BJ (cell line): ENCODE measurements around the gene AXIN2. TPM values are rescaled to one million over a fixed set of nuclear protein-coding genes. Genes with fewer than 3 reads are reported as not detected.

Experiments used
- CTCF ChIA-PET: fragments of 350-600 bp; formaldehyde crosslinking; extraction: SDS; loops from one replicate; lab custom pipeline; 2021; ENCODE audit warnings: antibody characterized with exemption, inconsistent platforms; lab: Yijun Ruan, JAX
- POLR2A ChIA-PET: fragments of 300-600 bp; sonication (Branson Sonifier 250); formaldehyde crosslinking; extraction: SDS; loops from one replicate; lab custom pipeline; 2021; ENCODE audit warnings: antibody characterized with exemption; lab: Charles Lee
- DNase-seq: peaks from one replicate; pipeline ENCODE4 v3.0.0-alpha.2; 2011; ENCODE audit warnings: low read depth
- H3K27me3 ChIP-seq: 2 replicates; pipeline ENCODE4 v1.6.0; 2011; ENCODE audit warnings: low read length; ENCODE audit not compliant: control insufficient read depth, insufficient read depth
- H3K36me3 ChIP-seq: 2 replicates; pipeline ENCODE4 v1.5.1; 2011; ENCODE audit warnings: low read length; ENCODE audit not compliant: control insufficient read depth, insufficient read depth
- H3K4me3 ChIP-seq: 2 replicates; pipeline ENCODE4 v1.5.1; 2011; ENCODE audit warnings: low read depth, mild to moderate bottlenecking, control low read depth, low read length
- CTCF ChIP-seq: IDR thresholded peaks from 2 replicates; pipeline ENCODE4 v1.5.1; 2011; ENCODE audit warnings: low read depth, mild to moderate bottlenecking, control low read depth, inconsistent platforms, low read length, moderate library complexity; ENCODE audit not compliant: insufficient read depth
- polyA plus RNA-seq: library from polyadenylated mRNA; depleted of rRNA; stranded (reverse); fragments of >200 nt; gene quantifications from 2 replicates; pipeline ENCODE4 v1.2.3, GENCODE V29; 2011

AXIN2 gene
- polyA plus RNA-seq, 1 experiment, result 1.3 TPM

GRCh38 chr17:65533056-65533745, 28.2 kb downstream of the AXIN2 start:
- no peak for TF ChIP-seq CTCF
- Histone ChIP-seq H3K4me3 (no peak overlapping the region), H3K27me3 (no peaks in the 10 kb centered on the region), H3K36me3 (peaks cover 4% of the 10 kb centered on the region)
- DNase-seq, result no peak
- POLR2A ChIA-PET, result no interaction called here
- CTCF ChIA-PET, result interaction anchor here (1.4 kb wide), 1 partner anchor 22 kb away, joined by 3 read pairs; no protein-coding TSS in a partner anchor

DNA sequence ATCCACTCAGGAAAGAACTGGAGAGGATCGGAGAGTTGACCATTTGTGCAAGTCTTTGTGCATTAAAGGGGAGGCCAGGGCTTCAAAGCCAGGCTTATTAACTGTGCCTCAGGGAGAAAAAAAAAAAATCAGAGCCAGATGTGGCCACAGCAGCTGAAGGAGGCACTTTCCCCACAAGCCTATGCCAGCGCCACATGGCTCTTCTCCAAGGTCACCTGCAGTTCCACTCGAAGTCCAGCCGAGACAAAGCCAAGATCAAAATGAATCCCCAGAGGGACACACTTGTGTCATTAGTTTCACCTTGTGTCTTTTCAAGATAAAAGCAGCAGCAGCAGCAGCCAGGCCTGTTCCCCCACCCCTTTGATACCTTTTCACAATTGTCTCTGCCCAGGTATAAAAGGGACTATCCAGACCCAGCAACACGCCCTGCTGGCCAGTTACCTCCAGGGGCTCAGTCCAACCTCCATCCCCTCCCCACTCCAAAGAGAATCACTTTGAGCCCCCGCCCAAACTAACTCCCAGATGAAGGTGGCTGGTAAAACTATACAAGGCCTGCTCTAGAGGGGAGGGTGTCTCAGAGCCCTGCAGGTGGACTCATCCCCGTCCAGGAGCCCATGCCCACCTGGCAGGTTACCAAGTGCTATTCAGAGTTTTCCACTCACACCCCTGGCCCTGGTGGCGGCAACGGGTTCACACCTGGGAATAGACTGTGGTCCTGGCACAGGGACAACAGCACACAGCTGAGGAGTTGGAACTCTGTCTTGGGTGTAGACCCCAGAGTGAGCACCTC, 29.2 kb downstream of the AXIN2 start:
- POLR2A ChIA-PET, result no interaction called here
- CTCF ChIA-PET, result interaction anchor here (0.7 to 1.4 kb wide), 4 partner anchors 11 to 252 kb away, joined by 3 to 4 read pairs (median 3); no protein-coding TSS in a partner anchor

DNA sequence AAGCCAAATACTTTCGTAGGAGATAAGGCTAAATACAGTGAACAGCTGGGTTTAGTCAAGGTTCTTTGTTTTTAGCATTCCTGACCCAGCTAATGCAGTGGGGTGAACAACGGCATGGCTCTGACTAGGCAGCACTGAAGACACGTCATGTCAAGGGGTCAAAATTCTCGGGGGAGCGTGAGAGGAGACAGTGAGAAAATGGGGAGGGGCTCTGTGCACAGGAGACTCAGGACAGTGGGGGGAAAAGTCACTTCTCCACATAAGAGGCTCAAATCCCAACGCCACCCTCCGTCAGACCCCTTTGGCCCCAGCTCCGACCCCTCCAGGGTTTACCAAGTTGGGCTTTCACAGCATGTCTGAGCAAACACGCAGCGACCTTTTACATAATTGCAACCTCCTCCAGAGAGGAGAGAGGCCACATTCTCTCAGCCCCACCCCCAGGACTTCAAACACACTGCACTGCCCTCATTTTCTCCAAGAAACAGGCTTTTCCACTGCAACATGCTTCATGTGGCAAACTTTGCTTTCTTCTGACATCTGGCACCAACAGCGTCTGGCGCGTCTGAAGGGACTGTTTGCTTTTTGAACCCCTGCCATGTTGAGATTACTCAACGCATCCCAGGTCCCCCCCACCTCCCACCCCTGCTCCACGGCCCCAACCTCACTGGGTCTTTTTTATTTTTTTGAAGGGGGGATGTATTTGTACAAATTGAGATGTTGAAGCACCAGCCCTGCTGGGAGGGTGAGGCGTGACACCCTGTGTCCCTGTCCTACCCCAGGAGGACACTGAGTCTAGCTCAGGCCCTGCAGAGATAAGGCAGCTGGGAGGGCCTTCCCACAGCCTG, 30.0 kb downstream of the AXIN2 start:
- no peak for DNase-seq
- Histone ChIP-seq H3K36me3 (peaks cover 1% of the 10 kb centered on the region; the same call in 1 of the 2 replicates), H3K4me3 (no peak overlapping the region), H3K27me3 (no peaks in the 10 kb centered on the region)
- POLR2A ChIA-PET, result no interaction called here
- peak; percentile 46 for TF ChIP-seq CTCF
- CTCF ChIA-PET, result interaction anchor here (0.7 to 1.1 kb wide), 4 partner anchors 12 to 304 kb away, joined by 3 to 4 read pairs (median 3); no protein-coding TSS in a partner anchor

More for the DNA sequence above, 29.2 kb downstream of the AXIN2 start:
- TF ChIP-seq CTCF, result no peak
- no peaks in the 10 kb centered on the region for H3K27me3 ChIP-seq
- DNase-seq, result no peak
- peaks cover 1% of the 10 kb centered on the region; the same call in 1 of the 2 replicates for H3K36me3 ChIP-seq
- H3K4me3 ChIP-seq, result no peak overlapping the region

DNA sequence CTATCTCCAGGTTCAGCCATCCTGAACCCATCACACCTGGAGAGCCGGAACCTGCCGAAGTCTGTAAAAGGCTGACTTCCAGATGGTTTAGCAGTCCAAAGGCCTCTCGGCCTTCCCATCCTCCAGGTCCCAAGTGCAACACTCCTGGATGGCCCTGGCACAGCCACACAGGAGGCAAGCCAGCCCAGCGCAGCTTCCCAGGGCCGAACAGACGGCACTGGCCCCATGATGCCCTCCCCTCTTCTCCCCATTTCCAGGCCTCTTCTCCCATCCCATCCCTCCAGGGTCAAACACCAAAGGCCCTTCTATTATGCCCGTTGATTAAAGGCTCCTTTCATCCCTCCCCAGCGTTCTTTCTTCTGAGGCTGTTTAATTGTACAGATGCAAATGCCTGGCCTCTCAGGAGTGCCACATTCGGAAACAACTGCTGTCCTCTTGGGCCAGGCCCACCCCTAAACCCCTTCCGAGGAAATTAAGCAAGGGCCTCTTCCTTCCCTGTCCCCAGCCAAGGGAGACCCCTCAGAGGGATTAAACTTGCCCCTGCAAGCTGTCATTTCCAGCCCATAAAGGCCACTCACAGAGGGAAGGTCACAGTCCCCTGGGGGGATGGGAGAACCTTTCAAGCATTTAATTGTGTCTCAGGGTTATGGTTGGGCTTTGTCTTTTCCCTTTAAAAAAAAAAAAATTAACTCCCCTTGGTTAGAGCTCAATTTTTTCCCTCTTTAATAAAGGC, 30.8 kb downstream of the AXIN2 start:
- POLR2A ChIA-PET, result no interaction called here
- CTCF ChIA-PET, result interaction anchor here (0.7 to 1.5 kb wide), 3 partner anchors 12 to 303 kb away, joined by 3 to 5 read pairs (median 3); no protein-coding TSS in a partner anchor
- DNase-seq, result no peak

More for the DNA sequence above, 30.8 kb downstream of the AXIN2 start:
- Histone ChIP-seq H3K36me3 (peaks cover 1% of the 10 kb centered on the region; the same call in 1 of the 2 replicates), H3K27me3 (no peaks in the 10 kb centered on the region), H3K4me3 (no peak overlapping the region)
- TF ChIP-seq CTCF, result no peak
